Body of pancreas (tissue), 4 donors: ENCODE results near the gene DKK3. TPM values are rescaled to one million over a fixed set of nuclear protein-coding genes. Genes with fewer than 3 reads are reported as not detected.

Experiments
- ATAC-seq: fragments of 150-250 bp; one replicate; pipeline ENCODE4 v1.9.1; 2016
- DNase-seq, 4 donors: peaks; one replicate each; pipeline ENCODE4 v3.0.0-alpha.2; 2019
- H3K27ac ChIP-seq, 4 donors: fragments of 200-600 bp; sonication (generic); 1 replicate in 3 of 4; 2 replicates in 1 of 4; pipeline versions ENCODE4 v1.5.1 to v1.6.1; 2016 to 2019; ENCODE audit warnings: mild to moderate bottlenecking in 1 of 4, mixed read lengths in 1 of 4, moderate library complexity in 1 of 4
- H3K27me3 ChIP-seq, 2 donors: fragments of 200-600 bp; sonication (generic); one replicate each; pipeline ENCODE4 v1.6.0; 2016; ENCODE audit warnings: mild to moderate bottlenecking in 1 of 2
- H3K36me3 ChIP-seq, 2 donors: fragments of 200-600 bp; sonication (generic); replicated peaks in 1 of 2; 2 replicates each; pipeline ENCODE4 v1.5.1; 2016; ENCODE audit warnings: low read depth in 2 of 2; ENCODE audit not compliant: insufficient read depth in 1 of 2
- H3K4me1 ChIP-seq: fragments of 200-600 bp; sonication (generic); one replicate; pipeline ENCODE4 v1.6.0; 2016
- H3K4me3 ChIP-seq, 2 donors: fragments of 200-600 bp; sonication (generic); 1 replicate in 1 of 2; 2 replicates in 1 of 2; pipeline ENCODE4 v1.5.1; 2016 to 2019
- H3K9me3 ChIP-seq, 3 donors: fragments of 200-600 bp; sonication (generic); 1 replicate in 2 of 3; 2 replicates in 1 of 3; pipeline ENCODE4 v1.5.1; 2016
- CTCF ChIP-seq, 7 experiments: fragments of 450-650 bp in 4 of 7; fragments of 200-600 bp in 3 of 7; sonication (generic) in 3 of 7; IDR thresholded peaks; one replicate each; pipeline ENCODE4 v1.5.1; 2016 to 2019; ENCODE audit warnings: antibody characterized with exemption in 7 of 7
- POLR2A ChIP-seq, 3 donors: fragments of 450-650 bp; IDR thresholded peaks; one replicate each; pipeline ENCODE4 v1.6.1; 2016; ENCODE audit warnings: antibody characterized with exemption in 3 of 3, mild to moderate bottlenecking in 2 of 3
- WGBS, 2 donors: methylation state at CpG; one replicate each; pipeline ENCODE4 v1.1.5; 2017; 5-methylcytosine and 5-hydroxymethylcytosine counted together
- intact Hi-C: fragments of 100-400 bp; cut with DNase I; formaldehyde crosslinking; loops from one replicate; pipeline ENCODE4 v1.15.1; 2023
- total RNA-seq, 2 donors: library from RNA; depleted of rRNA; stranded (reverse); fragments of >200 nt; gene quantifications; one replicate each; pipeline ENCODE4 v1.1.0, GENCODE V29; 2016

Gene DKK3
- total RNA-seq, 2 donors from 2014 or later, result 14.5 to 25.9 TPM

DNA sequence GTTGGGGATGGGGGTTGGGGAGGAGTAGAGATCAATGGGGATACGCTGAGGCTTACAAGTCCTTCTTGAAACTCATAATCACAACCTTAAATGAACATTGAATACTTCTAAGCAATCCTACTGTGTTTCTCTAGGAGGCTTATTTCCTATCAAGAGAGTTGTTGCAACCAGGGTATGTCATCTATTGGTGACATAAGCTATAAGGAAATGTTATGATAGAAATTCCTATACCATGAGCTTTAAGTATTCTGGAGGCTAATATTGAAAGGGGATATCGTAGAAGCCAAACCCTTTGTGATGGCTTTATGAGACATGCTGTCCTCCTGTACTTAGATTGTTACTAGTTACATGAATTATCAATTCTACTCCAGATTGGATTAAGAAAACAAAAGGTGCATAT, 72.9 kb downstream of the DKK3 start:
- no peak for DNase-seq
- no peak for TF ChIP-seq POLR2A (IDR thresholded peaks at IDR 0.05)
- no peak for TF ChIP-seq CTCF (IDR thresholded peaks at IDR 0.05)
- intact Hi-C loops, result loop anchor here (10.0 kb wide), 1 partner anchor 109 kb away; no protein-coding TSS in a partner anchor
- no peaks in the 10 kb centered on the region for H3K9me3 ChIP-seq
- no peak overlapping the region for H3K27ac ChIP-seq
- H3K4me1 ChIP-seq, result no peaks in the 10 kb centered on the region
- H3K4me3 ChIP-seq, result no peak overlapping the region
- 96 to 99% methylated on average over 2 of the region's 2 CpGs for WGBS, 2 donors
- H3K36me3 ChIP-seq, result peaks cover 7 to 14% of the 10 kb centered on the region in 2 donors
- H3K27me3 ChIP-seq, result no peaks in the 10 kb centered on the region
- ATAC-seq, result no peak

DNA sequence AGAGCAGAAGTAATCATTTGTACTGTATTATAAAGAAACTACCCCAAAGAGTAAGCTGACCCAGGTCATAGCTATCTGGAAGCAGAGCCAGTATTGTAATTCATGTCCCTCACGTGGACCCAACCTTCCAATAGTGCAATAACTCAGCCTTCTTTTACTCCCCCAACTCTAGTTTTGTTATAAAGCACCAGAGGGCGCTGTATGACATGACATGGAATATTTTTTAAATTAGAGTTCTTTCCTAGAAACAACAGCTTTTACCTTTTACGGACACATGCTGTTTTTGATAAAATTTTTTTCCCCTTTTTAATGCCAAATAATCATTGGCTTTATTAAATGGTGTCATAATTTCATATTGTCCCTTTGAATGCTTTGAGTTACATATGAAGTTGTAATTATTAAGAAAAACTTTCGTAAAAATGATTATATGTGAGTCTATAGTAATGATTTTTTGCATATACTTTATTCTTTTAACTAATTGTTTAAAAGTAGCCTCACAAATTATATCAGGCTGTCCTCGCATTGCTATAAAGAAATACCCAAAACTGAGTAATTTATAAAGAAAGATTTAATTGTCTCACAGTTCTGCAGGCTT, 76.9 kb downstream of the DKK3 start:
- TF ChIP-seq CTCF (IDR thresholded peaks at IDR 0.05) (peak; percentile 26 to 61 (median 52)), POLR2A (IDR thresholded peaks at IDR 0.05) (no peak)
- WGBS, 2 donors, result 70 to 75% methylated on average over 5 of the region's 5 CpGs
- H3K9me3 ChIP-seq, result no peaks in the 10 kb centered on the region
- intact Hi-C loops, result loop anchor here (10.0 kb wide), 1 partner anchor 113 kb away; no protein-coding TSS in a partner anchor
- no peaks in the 10 kb centered on the region for H3K27me3 ChIP-seq
- H3K4me3 ChIP-seq, result no peak overlapping the region
- peaks cover 0 to 10% of the 10 kb centered on the region in 2 donors for H3K36me3 ChIP-seq
- DNase-seq (peak in 1 of 4 donors; percentile 38), ATAC-seq (peak; percentile 50)
- no peak overlapping the region for H3K27ac ChIP-seq
- no peaks in the 10 kb centered on the region for H3K4me1 ChIP-seq

DNA sequence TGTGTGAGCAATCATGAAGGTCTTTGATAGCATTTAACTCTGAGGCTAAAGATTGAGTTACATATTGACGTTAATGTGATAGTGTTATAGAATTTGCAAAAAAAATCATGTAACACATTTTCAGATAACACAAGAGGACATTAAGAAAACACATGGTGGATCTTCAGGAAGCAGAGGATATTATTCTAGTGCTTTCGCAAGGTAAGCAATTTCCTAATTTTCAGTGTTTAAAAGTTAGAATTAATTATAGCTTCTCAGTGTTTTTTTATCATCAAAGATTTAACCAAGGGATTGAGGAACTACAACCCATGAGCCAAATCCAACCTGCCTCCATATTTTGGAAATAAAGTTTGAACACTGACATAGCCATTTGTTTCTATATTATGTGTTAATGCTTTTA, 78.5 kb downstream of the DKK3 start:
- Histone ChIP-seq H3K4me3 (no peak overlapping the region), H3K27ac (no peak overlapping the region), H3K4me1 (no peaks in the 10 kb centered on the region), H3K27me3 (no peaks in the 10 kb centered on the region), H3K9me3 (no peaks in the 10 kb centered on the region), H3K36me3 (peaks cover 0 to 8% of the 10 kb centered on the region in 2 donors)
- no peak for DNase-seq
- intact Hi-C loops, result loop anchor here (10.0 kb wide), 1 partner anchor 115 kb away; no protein-coding TSS in a partner anchor
- no peak for ATAC-seq
- no peak for TF ChIP-seq POLR2A (IDR thresholded peaks at IDR 0.05)
- no peak for TF ChIP-seq CTCF (IDR thresholded peaks at IDR 0.05)
- 72 to 79% methylated on average over 2 of the region's 2 CpGs for WGBS, 2 donors

- Histone ChIP-seq H3K9me3 (no peaks in the 10 kb centered on the region), H3K4me1 (no peaks in the 10 kb centered on the region), H3K27ac (no peak overlapping the region), H3K27me3 (no peaks in the 10 kb centered on the region), H3K36me3 (peaks cover 0 to 4% of the 10 kb centered on the region in 2 donors), H3K4me3 (no peak overlapping the region)
- no peak for TF ChIP-seq POLR2A (IDR thresholded peaks at IDR 0.05)
- no peak for TF ChIP-seq CTCF (IDR thresholded peaks at IDR 0.05)
- ATAC-seq, result no peak
- intact Hi-C loops, result no loop called here
- no peak for DNase-seq
Observed at GRCh38 chr11:11923828-11924227, 84.6 kb downstream of the DKK3 start.

DNA sequence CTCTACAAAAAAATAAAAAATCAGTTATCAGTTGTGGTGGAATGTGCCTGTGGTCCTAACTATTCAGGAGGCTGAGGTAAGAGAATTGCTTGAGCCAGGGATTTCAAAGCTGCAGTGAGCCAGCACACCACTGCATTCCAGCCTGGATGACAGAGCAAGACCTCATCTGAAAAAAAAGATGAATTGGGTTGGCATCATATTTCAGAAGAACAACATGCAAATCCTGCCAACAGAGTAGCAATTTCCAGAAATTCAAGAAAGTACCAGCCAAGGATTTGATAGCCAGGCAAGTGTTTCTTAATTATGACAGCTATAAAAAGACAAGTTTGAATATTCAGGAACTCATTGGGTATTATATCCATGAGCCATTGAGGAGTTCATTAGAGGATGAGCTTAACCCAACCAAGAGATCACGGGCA, 91.4 kb downstream of the DKK3 start:
- 95 to 100% methylated on average over 1 of the region's 1 CpG for whole genome bisulfite sequencing, 2 donors
- TF ChIP-seq POLR2A (IDR thresholded peaks at IDR 0.05) (no peak), CTCF (IDR thresholded peaks at IDR 0.05) (no peak)
- no peak for ATAC-seq
- Histone ChIP-seq H3K27me3 (no peaks in the 10 kb centered on the region), H3K9me3 (no peaks in the 10 kb centered on the region), H3K4me1 (no peaks in the 10 kb centered on the region), H3K36me3 (no peaks in the 10 kb centered on the region), H3K4me3 (no peak overlapping the region), H3K27ac (no peak overlapping the region)
- intact Hi-C loops, result no loop called here
- DNase-seq, result no peak
